OCI-LY7 (cell line): ENCODE data around the gene TRAPPC6A. TPM values are rescaled to one million over a fixed set of nuclear protein-coding genes. Genes with fewer than 3 reads are reported as not detected.

Source experiments
- BruUV-seq: library from RNA; stranded (reverse); fragments of 400-500 nt; replicated peaks from 2 replicates; lab custom pipeline; 2021; lab: Mats Ljungman, UMichigan
- CTCF ChIA-PET: fragments of 300-600 bp; sonication (Branson Sonifier 250); formaldehyde crosslinking; loops from one replicate; lab custom pipeline; 2022; ENCODE audit warnings: antibody characterized with exemption; ENCODE audit not compliant: unreplicated experiment; lab: Charles Lee
- POLR2A ChIA-PET: fragments of 300-600 bp; sonication (Branson Sonifier 250); formaldehyde crosslinking; loops from one replicate; lab custom pipeline; 2022; ENCODE audit warnings: antibody characterized with exemption; lab: Charles Lee
- DNase-seq: peaks from one replicate; pipeline ENCODE4 v3.0.0-alpha.2; 2015; ENCODE audit warnings: low spot score
- H2AFZ ChIP-seq: fragments of 200-600 bp; sonication (generic), shearing (Covaris generic); 2 replicates; pipeline ENCODE4 v1.6.1; 2014; ENCODE audit warnings: mild to moderate bottlenecking, antibody characterized with exemption, low read length, moderate library complexity
- H3K27ac ChIP-seq: fragments of 200-600 bp; sonication (generic); 2 replicates; pipeline ENCODE4 v1.5.1; 2014; ENCODE audit warnings: mixed run types, low read depth, mild to moderate bottlenecking, moderate library complexity, low read length, inconsistent platforms; ENCODE audit not compliant: poor library complexity, severe bottlenecking
- H3K36me3 ChIP-seq: fragments of 200-600 bp; sonication (generic); 2 replicates; pipeline ENCODE4 v1.6.1; 2014; ENCODE audit warnings: mild to moderate bottlenecking, antibody characterized with exemption, low read length, moderate library complexity, mixed read lengths; ENCODE audit not compliant: insufficient read depth
- H3K4me1 ChIP-seq: fragments of 200-600 bp; sonication (generic); 2 replicates; pipeline ENCODE4 v1.5.1; 2014; ENCODE audit warnings: mild to moderate bottlenecking, low read length; ENCODE audit not compliant: insufficient read depth, poor library complexity, severe bottlenecking
- H3K4me2 ChIP-seq: fragments of 200-600 bp; sonication (generic); 2 replicates; pipeline ENCODE4 v1.6.1; 2014; ENCODE audit warnings: mild to moderate bottlenecking, low read length
- H3K4me3 ChIP-seq: fragments of 200-600 bp; sonication (generic); 2 replicates; pipeline ENCODE4 v1.5.1; 2014; ENCODE audit warnings: mild to moderate bottlenecking, low read depth, low read length; ENCODE audit not compliant: poor library complexity, severe bottlenecking
- H3K79me2 ChIP-seq: fragments of 200-600 bp; sonication (generic); 2 replicates; pipeline ENCODE4 v1.6.1; 2016; ENCODE audit warnings: low read depth, mild to moderate bottlenecking, low read length, moderate library complexity, mixed read lengths; ENCODE audit not compliant: insufficient read depth
- H3K9me2 ChIP-seq: fragments of 200-600 bp; sonication (generic); 2 replicates; pipeline ENCODE4 v1.6.1; 2016; ENCODE audit warnings: mild to moderate bottlenecking, low read length, mixed read lengths; ENCODE audit not compliant: insufficient read depth
- H3K9me3 ChIP-seq: fragments of 200-600 bp; sonication (generic); 2 replicates; pipeline ENCODE4 v1.6.1; 2014; ENCODE audit warnings: mild to moderate bottlenecking, mixed run types, low read length, mixed read lengths
- H4K20me1 ChIP-seq: fragments of 200-600 bp; sonication (generic); 2 replicates; pipeline ENCODE4 v1.6.1; 2014; ENCODE audit warnings: mild to moderate bottlenecking, antibody characterized with exemption, low read length, moderate library complexity, mixed read lengths; ENCODE audit not compliant: insufficient read depth
- CTCF ChIP-seq: fragments of 200-600 bp; sonication (generic); conservative IDR thresholded peaks from 2 replicates; pipeline ENCODE4 v1.5.1; 2014; ENCODE audit warnings: mild to moderate bottlenecking, antibody characterized with exemption, low read length, moderate library complexity, mixed read lengths
- EZH2phosphoT487 ChIP-seq: fragments of 200-600 bp; sonication (generic); IDR thresholded peaks from 2 replicates; pipeline ENCODE4 v1.6.1; 2018; ENCODE audit warnings: low read depth, borderline replicate concordance, mild to moderate bottlenecking, mixed run types, antibody characterized with exemption, low read length, moderate library complexity, mixed read lengths
- intact Hi-C: fragments of 100-400 bp; cut with micrococcal nuclease; formaldehyde crosslinking; loops from one replicate; pipeline ENCODE4 v1.10.0; 2022; ENCODE audit not compliant: unreplicated experiment
- total RNA-seq, 2 experiments: library from RNA; depleted of rRNA in 1 of 2; stranded (reverse); fragments of >200 nt in 1 of 2; shearing (Covaris generic) in 1 of 2; gene quantifications; 2 replicates each; pipeline ENCODE4 v1.2.3, GENCODE V29; 2014 to 2022

Gene TRAPPC6A
- total RNA-seq, 2 experiments from 2014 or later = 55.6 to 70.9 TPM

- Histone ChIP-seq H3K9me2 (no peaks in the 10 kb centered on the region), H3K4me3 (no peak overlapping the region), H2AFZ (no peak overlapping the region), H3K79me2 (peaks cover 23% of the 10 kb centered on the region), H3K27ac (no peak overlapping the region), H3K4me2 (no peak overlapping the region), H3K36me3 (0 out of 2 replicates have a peak, but pooled peaks cover 2% of the 10 kb centered on the region), H4K20me1 (no peaks in the 10 kb centered on the region), H3K9me3 (no peaks in the 10 kb centered on the region), H3K4me1 (peaks cover 33% of the 10 kb centered on the region)
- intact Hi-C loops = loop anchor here (5.0 kb wide), 1 partner anchor 83 kb away; the partner anchor contains the start of gene PPP1R37
- ChIA-PET CTCF (no interaction called here), POLR2A (interaction anchor here (0.7 kb wide), 1 partner anchor 30 kb away, joined by 3 read pairs; no protein-coding TSS in a partner anchor)
- BruUV-seq = no TSS peak
- TF ChIP-seq EZH2phosphoT487 (no peak), CTCF (no peak)
- no peak for DNase-seq
Observed at GRCh38 chr19:45175515-45176345, 2.3 kb downstream of the TRAPPC6A start.

- no peaks in the 10 kb centered on the region for H3K9me3 ChIP-seq
- H4K20me1 ChIP-seq = no peaks in the 10 kb centered on the region
- no peak overlapping the region for H3K4me2 ChIP-seq
- no peak overlapping the region for H2AFZ ChIP-seq
- H3K79me2 ChIP-seq = peaks cover 6% of the 10 kb centered on the region; the same call in 1 of the 2 replicates
- DNase-seq = no peak
- ChIA-PET POLR2A (no interaction called here), CTCF (no interaction called here)
- H3K27ac ChIP-seq = no peak overlapping the region
- H3K4me1 ChIP-seq = peaks cover 22% of the 10 kb centered on the region
- intact Hi-C loops = no loop called here
- no peaks in the 10 kb centered on the region for H3K9me2 ChIP-seq
- H3K36me3 ChIP-seq = no peaks in the 10 kb centered on the region
- no peak for TF ChIP-seq EZH2phosphoT487
- no peak for TF ChIP-seq CTCF
- H3K4me3 ChIP-seq = no peak overlapping the region
- no TSS peak for BruUV-seq
Observed at GRCh38 chr19:45173816-45174215, 4.2 kb downstream of the TRAPPC6A start.
